A549 (cell line): ENCODE data around the gene AARSD1. TPM values are rescaled to one million over a fixed set of nuclear protein-coding genes. Genes with fewer than 3 reads are reported as not detected.
"Not testable (repeated sequence)": the region's sequence is repeated elsewhere in the genome, so short reads cannot be mapped to it uniquely, and the experiment has no call there.

ENCODE experiments used
- ATAC-seq, 2 experiments: fragments of 200-7000 bp in 1 of 2; fragments of >200 bp in 1 of 2; cut with Nextera tagmentation in 1 of 2; cut with Tn5 transposase in 1 of 2; 3 replicates each; pipeline versions ENCODE4 v1.8.0 to v1.9.1; 2018 to 2020; ENCODE audit warnings: mild to moderate bottlenecking in 1 of 2, moderate library complexity in 1 of 2
- CTCF ChIA-PET: fragments of 300-600 bp; sonication (Branson Sonifier 250); formaldehyde crosslinking; extraction: SDS; loops from one replicate; lab custom pipeline; 2021; ENCODE audit warnings: antibody characterized with exemption, inconsistent platforms; lab: Yijun Ruan, JAX
- POLR2A ChIA-PET: fragments of 350-600 bp; formaldehyde crosslinking; extraction: SDS; loops from one replicate; lab custom pipeline; 2021; ENCODE audit warnings: antibody characterized with exemption, inconsistent platforms; lab: Yijun Ruan, JAX
- DNase-seq, 2 experiments: peaks; one replicate each; pipeline versions ENCODE4 v3.0.0 to v3.0.0-alpha.2; 2011 to 2016; ENCODE audit warnings: low read depth in 1 of 2, low spot score in 1 of 2
- FAIRE-seq: peaks from 2 replicates; lab custom pipeline; 2011; peaks lifted over from hg19 to GRCh38; lab: Jason Lieb, UNC
- H3K27ac ChIP-seq, 2 experiments: fragments of >200 bp; sonication (Bioruptor Twin); formaldehyde crosslinking; 3 replicates each; pipeline ENCODE4 v1.5.1; 2016 to 2017
- H3K4me1 ChIP-seq: fragments of >200 bp; sonication (Bioruptor Twin); formaldehyde crosslinking; 3 replicates; pipeline ENCODE4 v1.6.1; 2016
- H3K4me2 ChIP-seq: fragments of >200 bp; sonication (Bioruptor Twin); formaldehyde crosslinking; 3 replicates; pipeline ENCODE4 v1.6.1; 2016
- H3K4me3 ChIP-seq: fragments of >200 bp; sonication (Bioruptor Twin); formaldehyde crosslinking; 3 replicates; pipeline ENCODE4 v1.5.1; 2016
- H3K9me3 ChIP-seq: fragments of >200 bp; sonication (Bioruptor Twin); formaldehyde crosslinking; 3 replicates; pipeline ENCODE4 v1.6.1; 2016
- CHD2 ChIP-seq: fragments of 150-350 bp; IDR thresholded peaks from 2 replicates; pipeline ENCODE4 v1.6.1; 2014; ENCODE audit warnings: low read length; ENCODE audit not compliant: partially characterized antibody
- CHD4 ChIP-seq: fragments of 200-600 bp; sonication (generic); IDR thresholded peaks from 2 replicates; pipeline ENCODE4 v1.6.1; 2016; ENCODE audit warnings: antibody characterized with exemption, mild to moderate bottlenecking, borderline replicate concordance
- EHMT2 ChIP-seq: fragments of 200-600 bp; sonication (generic); IDR thresholded peaks from 2 replicates; pipeline ENCODE4 v1.6.1; 2016; ENCODE audit warnings: antibody characterized with exemption, low read depth, mild to moderate bottlenecking, moderate library complexity
- ESRRA ChIP-seq: fragments of 150-350 bp; IDR thresholded peaks from 2 replicates; pipeline ENCODE4 v1.6.1; 2014; ENCODE audit warnings: mild to moderate bottlenecking, low read length, borderline replicate concordance
- FOSB ChIP-seq: fragments of 250-450 bp; sonication (Bioruptor Pico); IDR thresholded peaks from 2 replicates; pipeline ENCODE4 v1.5.0; 2020; ENCODE audit warnings: mild to moderate bottlenecking, moderate library complexity
- HEYL ChIP-seq: fragments of 250-450 bp; sonication (Bioruptor Pico); IDR thresholded peaks from 2 replicates; pipeline ENCODE4 v1.8.0; 2021; ENCODE audit warnings: mild to moderate bottlenecking, moderate library complexity
- HOXA7 ChIP-seq: fragments of 250-450 bp; sonication (Bioruptor Pico); IDR thresholded peaks from 2 replicates; pipeline ENCODE4 v1.5.0; 2020; ENCODE audit warnings: mild to moderate bottlenecking, moderate library complexity
- NR3C1 ChIP-seq: fragments of >200 bp; sonication (Bioruptor Twin); formaldehyde crosslinking; IDR thresholded peaks from 3 replicates; pipeline ENCODE4 v1.6.1; 2017
- PHF8 ChIP-seq: fragments of 200-600 bp; sonication (generic); IDR thresholded peaks from 2 replicates; pipeline ENCODE4 v1.6.1; 2016; ENCODE audit warnings: low read depth, mild to moderate bottlenecking, antibody characterized with exemption, moderate library complexity, borderline replicate concordance
- POLR2A ChIP-seq: IDR thresholded peaks from 2 replicates; pipeline ENCODE4 v1.6.1; 2012; ENCODE audit warnings: mild to moderate bottlenecking, low read length
- RAD21 ChIP-seq, 2 experiments: fragments of >200 bp in 1 of 2; sonication (Bioruptor Twin) in 1 of 2; formaldehyde crosslinking in 1 of 2; IDR thresholded peaks in 1 of 2; conservative IDR thresholded peaks in 1 of 2; 2 replicates in 1 of 2; 3 replicates in 1 of 2; pipeline ENCODE4 v1.6.1; 2012 to 2018; ENCODE audit warnings: inconsistent platforms in 1 of 2
- RNF2 ChIP-seq: fragments of 200-600 bp; sonication (generic); IDR thresholded peaks from 2 replicates; pipeline ENCODE4 v1.6.1; 2016; ENCODE audit warnings: low read depth, mild to moderate bottlenecking, antibody characterized with exemption, moderate library complexity, borderline replicate concordance
- SMC3 ChIP-seq: fragments of >200 bp; sonication (Bioruptor Twin); formaldehyde crosslinking; IDR thresholded peaks from 3 replicates; pipeline ENCODE4 v1.6.1; 2018; ENCODE audit warnings: inconsistent platforms
- WGBS: methylation state at CpG from one replicate; pipeline ENCODE4 v1.1.6; 2017; ENCODE audit errors: missing lambda C conversion rate; 5-methylcytosine and 5-hydroxymethylcytosine counted together
- polyA plus RNA-seq, 4 experiments: library from polyadenylated mRNA; depleted of rRNA in 3 of 4; stranded (reverse); fragments of >200 nt; fragmentation: RNase III in 1 of 4; extraction: RNeasy Plus Mini Kit Qiagen cat#74134 plus additional on column Dnase treatment in 1 of 4; gene quantifications; 2 replicates in 3 of 4; 3 replicates in 1 of 4; pipeline ENCODE4 v1.2.3, GENCODE V29; 2011 to 2017
- TF ChIP-seq, protein P1 (sequence below): fragments of 450-650 bp; IDR thresholded peaks from 2 replicates; pipeline ENCODE4 v1.6.1; 2014; ENCODE audit warnings: antibody characterized with exemption
- TF ChIP-seq, protein P2 (sequence below): fragments of >200 bp; sonication (Bioruptor Twin); formaldehyde crosslinking; IDR thresholded peaks from 3 replicates; pipeline ENCODE4 v1.6.1; 2016
- TF ChIP-seq, protein P3 (sequence below): fragments of 150-350 bp; IDR thresholded peaks from 2 replicates; pipeline ENCODE4 v1.6.1; 2014; ENCODE audit warnings: low read depth, mild to moderate bottlenecking, low read length
- TF ChIP-seq, protein P4 (sequence below): IDR thresholded peaks from 2 replicates; pipeline ENCODE4 v1.6.1; 2012
- TF ChIP-seq, protein P5 (sequence below): fragments of 250-450 bp; sonication (Bioruptor Pico); IDR thresholded peaks from 2 replicates; pipeline ENCODE4 v1.5.0; 2021; ENCODE audit warnings: mild to moderate bottlenecking, moderate library complexity, borderline replicate concordance

Gene AARSD1
- polyA plus RNA-seq, 2 of the 4 experiments (the other 2 are of a cell fraction), result 66.6 to 70.7 TPM

DNA sequence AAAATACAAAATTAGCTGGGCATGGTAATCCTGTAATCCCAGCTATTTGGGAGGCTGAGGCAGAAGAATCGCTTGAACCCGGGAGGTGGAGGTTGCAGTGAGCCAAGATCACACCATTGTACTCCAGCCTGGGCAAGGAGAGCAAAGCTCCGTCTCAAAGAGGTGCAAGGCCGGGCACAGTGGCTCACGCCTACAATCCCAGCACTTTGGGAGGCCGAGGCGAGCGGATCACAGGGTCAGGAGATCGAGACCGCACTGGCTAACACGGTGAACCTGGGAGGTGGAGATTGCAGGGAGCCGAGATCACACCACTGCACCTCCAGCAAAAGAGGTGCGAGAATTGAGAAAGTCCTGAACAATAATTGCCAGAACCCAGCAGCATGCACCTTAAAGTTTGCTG, 36.6 kb upstream of the AARSD1 start:
- ChIA-PET CTCF (interaction anchor here (0.7 to 1.4 kb wide), 6 partner anchors 10 to 157 kb away, joined by 3 to 4 read pairs (median 3); partner anchors contain the start of genes AOC2 and PTGES3L), POLR2A (interaction anchor here (0.9 to 1.1 kb wide), 2 partner anchors 12 to 20 kb away, joined by 3 to 4 read pairs; no protein-coding TSS in a partner anchor)
- not testable (repeated sequence) for FAIRE-seq, H3K4me3 ChIP-seq, H3K9me3 ChIP-seq, ATAC-seq, DNase-seq
- TF ChIP-seq HOXA7 (CRISPR knock-in tag), result 0 out of 2 replicates have a peak, but pooled peaks have one; percentile 51
- Histone ChIP-seq H3K4me2 (peak overlapping the region; percentile 94), H3K27ac (peak overlapping the region in 1 of 2 experiments; percentile 27; a peak in 2 of 6 replicates), H3K4me1 (peaks cover 51% of the 10 kb centered on the region)
- 88% methylated on average over 13 of the region's 13 CpGs for WGBS

DNA sequence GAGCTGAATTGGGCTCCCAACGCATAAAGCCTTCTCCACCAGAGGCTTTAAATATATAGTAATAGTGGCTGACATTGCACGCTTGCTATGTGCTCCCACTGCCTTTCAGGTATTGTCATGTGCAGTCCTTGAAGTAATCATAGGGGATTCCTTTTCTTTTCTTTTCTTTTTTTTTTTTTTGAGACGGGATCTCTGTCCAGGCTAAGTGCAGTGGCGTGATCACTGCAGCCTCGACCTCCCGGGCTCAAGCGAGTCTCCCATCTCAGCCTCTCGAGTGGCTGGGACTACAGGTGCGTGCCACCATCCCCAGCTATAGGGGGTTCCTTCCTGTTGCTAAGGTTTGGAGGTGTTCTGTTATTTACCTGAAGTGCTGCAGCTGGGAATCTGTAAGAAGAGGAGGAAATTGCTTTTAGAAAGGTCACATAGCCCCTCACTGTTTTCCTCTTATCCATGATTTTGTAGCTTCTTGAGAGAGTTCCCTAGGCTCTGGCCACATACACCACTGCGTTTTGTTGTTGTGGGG, 34.8 kb upstream of the AARSD1 start:
- Histone ChIP-seq H3K4me1 (peaks cover 51% of the 10 kb centered on the region), H3K4me2 (peak overlapping the region; percentile 94), H3K4me3 (peak overlapping the region; percentile 66), H3K27ac (peak overlapping the region; percentile 87 to 91)
- DNase-seq (no peak), FAIRE-seq (no peak), ATAC-seq (no peak)
- POLR2A ChIA-PET, result interaction anchor here (1.1 to 3.0 kb wide), 16 partner anchors 8 to 463 kb away, joined by 3 to 48 read pairs (median 16); partner anchors contain the start of genes AARSD1, BECN1, BRCA1 and IFI35
- TF ChIP-seq, protein P1, sequence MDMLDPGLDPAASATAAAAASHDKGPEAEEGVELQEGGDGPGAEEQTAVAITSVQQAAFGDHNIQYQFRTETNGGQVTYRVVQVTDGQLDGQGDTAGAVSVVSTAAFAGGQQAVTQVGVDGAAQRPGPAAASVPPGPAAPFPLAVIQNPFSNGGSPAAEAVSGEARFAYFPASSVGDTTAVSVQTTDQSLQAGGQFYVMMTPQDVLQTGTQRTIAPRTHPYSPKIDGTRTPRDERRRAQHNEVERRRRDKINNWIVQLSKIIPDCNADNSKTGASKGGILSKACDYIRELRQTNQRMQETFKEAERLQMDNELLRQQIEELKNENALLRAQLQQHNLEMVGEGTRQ, result no peak
- no peak for TF ChIP-seq NR3C1
- TF ChIP-seq CHD4, result no peak
- TF ChIP-seq SMC3, result no peak
- TF ChIP-seq CHD2, result no peak
- TF ChIP-seq, protein P2, sequence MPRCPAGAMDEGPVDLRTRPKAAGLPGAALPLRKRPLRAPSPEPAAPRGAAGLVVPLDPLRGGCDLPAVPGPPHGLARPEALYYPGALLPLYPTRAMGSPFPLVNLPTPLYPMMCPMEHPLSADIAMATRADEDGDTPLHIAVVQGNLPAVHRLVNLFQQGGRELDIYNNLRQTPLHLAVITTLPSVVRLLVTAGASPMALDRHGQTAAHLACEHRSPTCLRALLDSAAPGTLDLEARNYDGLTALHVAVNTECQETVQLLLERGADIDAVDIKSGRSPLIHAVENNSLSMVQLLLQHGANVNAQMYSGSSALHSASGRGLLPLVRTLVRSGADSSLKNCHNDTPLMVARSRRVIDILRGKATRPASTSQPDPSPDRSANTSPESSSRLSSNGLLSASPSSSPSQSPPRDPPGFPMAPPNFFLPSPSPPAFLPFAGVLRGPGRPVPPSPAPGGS, result no peak
- TF ChIP-seq, protein P3, sequence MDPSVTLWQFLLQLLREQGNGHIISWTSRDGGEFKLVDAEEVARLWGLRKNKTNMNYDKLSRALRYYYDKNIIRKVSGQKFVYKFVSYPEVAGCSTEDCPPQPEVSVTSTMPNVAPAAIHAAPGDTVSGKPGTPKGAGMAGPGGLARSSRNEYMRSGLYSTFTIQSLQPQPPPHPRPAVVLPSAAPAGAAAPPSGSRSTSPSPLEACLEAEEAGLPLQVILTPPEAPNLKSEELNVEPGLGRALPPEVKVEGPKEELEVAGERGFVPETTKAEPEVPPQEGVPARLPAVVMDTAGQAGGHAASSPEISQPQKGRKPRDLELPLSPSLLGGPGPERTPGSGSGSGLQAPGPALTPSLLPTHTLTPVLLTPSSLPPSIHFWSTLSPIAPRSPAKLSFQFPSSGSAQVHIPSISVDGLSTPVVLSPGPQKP, result no peak
- TF ChIP-seq ESRRA, result no peak
- TF ChIP-seq, protein P4, sequence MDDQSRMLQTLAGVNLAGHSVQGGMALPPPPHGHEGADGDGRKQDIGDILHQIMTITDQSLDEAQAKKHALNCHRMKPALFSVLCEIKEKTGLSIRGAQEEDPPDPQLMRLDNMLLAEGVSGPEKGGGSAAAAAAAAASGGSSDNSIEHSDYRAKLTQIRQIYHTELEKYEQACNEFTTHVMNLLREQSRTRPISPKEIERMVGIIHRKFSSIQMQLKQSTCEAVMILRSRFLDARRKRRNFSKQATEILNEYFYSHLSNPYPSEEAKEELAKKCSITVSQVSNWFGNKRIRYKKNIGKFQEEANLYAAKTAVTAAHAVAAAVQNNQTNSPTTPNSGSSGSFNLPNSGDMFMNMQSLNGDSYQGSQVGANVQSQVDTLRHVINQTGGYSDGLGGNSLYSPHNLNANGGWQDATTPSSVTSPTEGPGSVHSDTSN, result no peak
- TF ChIP-seq PHF8, result no peak
- TF ChIP-seq EHMT2, result no peak
- no peak for TF ChIP-seq RAD21 (conservative IDR thresholded peaks at IDR 0.05 in 1 of 2, IDR thresholded peaks at IDR 0.05 in 1 of 2)
- TF ChIP-seq, protein P5, sequence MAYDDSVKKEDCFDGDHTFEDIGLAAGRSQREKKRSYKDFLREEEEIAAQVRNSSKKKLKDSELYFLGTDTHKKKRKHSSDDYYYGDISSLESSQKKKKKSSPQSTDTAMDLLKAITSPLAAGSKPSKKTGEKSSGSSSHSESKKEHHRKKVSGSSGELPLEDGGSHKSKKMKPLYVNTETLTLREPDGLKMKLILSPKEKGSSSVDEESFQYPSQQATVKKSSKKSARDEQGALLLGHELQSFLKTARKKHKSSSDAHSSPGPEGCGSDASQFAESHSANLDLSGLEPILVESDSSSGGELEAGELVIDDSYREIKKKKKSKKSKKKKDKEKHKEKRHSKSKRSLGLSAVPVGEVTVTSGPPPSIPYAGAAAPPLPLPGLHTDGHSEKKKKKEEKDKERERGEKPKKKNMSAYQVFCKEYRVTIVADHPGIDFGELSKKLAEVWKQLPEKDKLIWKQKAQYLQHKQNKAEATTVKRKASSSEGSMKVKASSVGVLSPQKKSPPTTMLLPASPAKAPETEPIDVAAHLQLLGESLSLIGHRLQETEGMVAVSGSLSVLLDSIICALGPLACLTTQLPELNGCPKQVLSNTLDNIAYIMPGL, result no peak
- TF ChIP-seq RNF2, result no peak
- no peak for TF ChIP-seq POLR2A
- TF ChIP-seq FOSB, result no peak
- no peak for TF ChIP-seq HEYL
- TF ChIP-seq, all 56 proteins: peak for 0
- H3K9me3 ChIP-seq, result no peaks in the 10 kb centered on the region
- CTCF ChIA-PET, result interaction anchor here (1.2 to 5.6 kb wide), 13 partner anchors 10 to 165 kb away, joined by 3 to 86 read pairs (median 11); partner anchors contain the start of genes AOC2, PSME3, PTGES3L and RND2
- WGBS, result 7% methylated on average over 10 of the region's 10 CpGs
